GM12878 (cell line): ENCODE results near the gene IFT122.

Experiments used
- CBFB ChIP-seq: IDR thresholded peaks from 2 replicates; pipeline ENCODE4 v1.6.1; 2016; ENCODE audit warnings: antibody characterized with exemption, low read depth
- EZH2 ChIP-seq: IDR thresholded peaks from 2 replicates; pipeline ENCODE4 v1.6.1; 2012; ENCODE audit warnings: low read depth, mild to moderate bottlenecking, control low read depth, inconsistent platforms, low read length, borderline replicate concordance; ENCODE audit not compliant: control insufficient read depth
- HCFC1 ChIP-seq: fragments of 150-350 bp; IDR thresholded peaks from 2 replicates; pipeline ENCODE4 v1.6.1; 2014; ENCODE audit warnings: low read length
- HDAC2 ChIP-seq: fragments of 200-600 bp; sonication (generic); IDR thresholded peaks from 2 replicates; pipeline ENCODE4 v1.6.1; 2017
- MTA3 ChIP-seq: IDR thresholded peaks from 2 replicates; pipeline ENCODE4 v1.6.1; 2012; ENCODE audit warnings: low read length, inconsistent platforms, borderline replicate concordance
- MXI1 ChIP-seq: fragments of 150-350 bp; IDR thresholded peaks from 2 replicates; pipeline ENCODE4 v1.6.1; 2011; ENCODE audit warnings: low read depth, mild to moderate bottlenecking, inconsistent platforms, low read length, improper control_type of control experiment
- POLR2A ChIP-seq: IDR thresholded peaks from 2 replicates; pipeline ENCODE4 v1.6.1; 2011; ENCODE audit warnings: low read depth, mild to moderate bottlenecking, low read length
- RAD21 ChIP-seq: IDR thresholded peaks from 2 replicates; pipeline ENCODE4 v1.6.1; 2011; ENCODE audit warnings: mild to moderate bottlenecking, low read depth, low read length, moderate library complexity; ENCODE audit not compliant: insufficient read depth
- TF ChIP-seq, protein P1 (sequence below), 3 experiments: IDR thresholded peaks in 2 of 3; conservative IDR thresholded peaks in 1 of 3; 2 replicates each; pipeline ENCODE4 v1.5.1; 2011; ENCODE audit warnings: low read depth in 3 of 3, low read length in 3 of 3, mild to moderate bottlenecking in 3 of 3, control low read depth in 2 of 3, moderate library complexity in 2 of 3, inconsistent platforms in 1 of 3, mixed read lengths in 1 of 3; ENCODE audit not compliant: control insufficient read depth in 2 of 3, insufficient read depth in 1 of 3; ENCODE audit errors: extremely low read depth in 1 of 3
- TF ChIP-seq, protein P2 (sequence below): IDR thresholded peaks from 2 replicates; pipeline ENCODE4 v1.6.1; 2011; ENCODE audit warnings: mild to moderate bottlenecking, low read depth, low read length, moderate library complexity; ENCODE audit not compliant: insufficient replicate concordance
- TF ChIP-seq, protein P3 (sequence below): IDR thresholded peaks from 2 replicates; pipeline ENCODE4 v1.6.1; 2012; ENCODE audit warnings: low read depth, low read length, improper control_type of control experiment
- TF ChIP-seq, protein P4 (sequence below): IDR thresholded peaks from 2 replicates; pipeline ENCODE4 v1.6.1; 2011; ENCODE audit warnings: low read depth, mild to moderate bottlenecking, low read length, moderate library complexity, borderline replicate concordance; ENCODE audit errors: extremely low read depth

DNA sequence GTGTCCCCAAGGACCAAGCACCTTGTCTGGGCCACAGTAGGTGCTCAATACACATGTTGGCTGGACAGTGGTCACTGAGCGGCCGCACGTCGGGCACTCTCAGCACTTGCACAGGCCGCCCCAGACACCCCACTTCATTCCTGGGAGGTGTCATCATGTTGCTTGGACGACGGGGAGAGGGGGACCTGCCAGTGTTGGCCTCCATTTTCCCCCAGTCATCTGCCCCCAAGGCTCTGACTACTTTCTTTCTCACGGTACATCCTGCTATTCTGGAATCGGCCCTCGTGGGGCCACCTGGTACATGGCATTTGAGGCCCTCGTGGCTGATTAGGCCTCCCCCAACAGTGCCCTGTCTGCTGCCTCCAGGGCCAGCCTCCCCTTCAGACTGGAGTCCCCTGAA, 87.2 kb downstream of the IFT122 start:
- TF ChIP-seq HCFC1 (no peak), MXI1 (no peak), EZH2 (no peak), POLR2A (no peak), CBFB (no peak), MTA3 (no peak), RAD21 (no peak), HDAC2 (no peak)
- TF ChIP-seq, protein P1, sequence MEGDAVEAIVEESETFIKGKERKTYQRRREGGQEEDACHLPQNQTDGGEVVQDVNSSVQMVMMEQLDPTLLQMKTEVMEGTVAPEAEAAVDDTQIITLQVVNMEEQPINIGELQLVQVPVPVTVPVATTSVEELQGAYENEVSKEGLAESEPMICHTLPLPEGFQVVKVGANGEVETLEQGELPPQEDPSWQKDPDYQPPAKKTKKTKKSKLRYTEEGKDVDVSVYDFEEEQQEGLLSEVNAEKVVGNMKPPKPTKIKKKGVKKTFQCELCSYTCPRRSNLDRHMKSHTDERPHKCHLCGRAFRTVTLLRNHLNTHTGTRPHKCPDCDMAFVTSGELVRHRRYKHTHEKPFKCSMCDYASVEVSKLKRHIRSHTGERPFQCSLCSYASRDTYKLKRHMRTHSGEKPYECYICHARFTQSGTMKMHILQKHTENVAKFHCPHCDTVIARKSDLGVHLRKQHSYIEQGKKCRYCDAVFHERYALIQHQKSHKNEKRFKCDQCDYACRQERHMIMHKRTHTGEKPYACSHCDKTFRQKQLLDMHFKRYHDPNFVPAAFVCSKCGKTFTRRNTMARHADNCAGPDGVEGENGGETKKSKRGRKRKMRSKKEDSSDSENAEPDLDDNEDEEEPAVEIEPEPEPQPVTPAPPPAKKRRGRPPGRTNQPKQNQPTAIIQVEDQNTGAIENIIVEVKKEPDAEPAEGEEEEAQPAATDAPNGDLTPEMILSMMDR (IDR thresholded peaks at IDR 0.05 in 2 of 3, conservative IDR thresholded peaks at IDR 0.05 in 1 of 3; ENCODE audit: control insufficient read depth in 2 of 3, extremely low read depth in 1 of 3, insufficient read depth in 1 of 3, low read depth in 3 of 3, low read length in 3 of 3) = no peak
- TF ChIP-seq, protein P2, sequence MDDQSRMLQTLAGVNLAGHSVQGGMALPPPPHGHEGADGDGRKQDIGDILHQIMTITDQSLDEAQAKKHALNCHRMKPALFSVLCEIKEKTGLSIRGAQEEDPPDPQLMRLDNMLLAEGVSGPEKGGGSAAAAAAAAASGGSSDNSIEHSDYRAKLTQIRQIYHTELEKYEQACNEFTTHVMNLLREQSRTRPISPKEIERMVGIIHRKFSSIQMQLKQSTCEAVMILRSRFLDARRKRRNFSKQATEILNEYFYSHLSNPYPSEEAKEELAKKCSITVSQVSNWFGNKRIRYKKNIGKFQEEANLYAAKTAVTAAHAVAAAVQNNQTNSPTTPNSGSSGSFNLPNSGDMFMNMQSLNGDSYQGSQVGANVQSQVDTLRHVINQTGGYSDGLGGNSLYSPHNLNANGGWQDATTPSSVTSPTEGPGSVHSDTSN = no peak
- TF ChIP-seq, protein P3, sequence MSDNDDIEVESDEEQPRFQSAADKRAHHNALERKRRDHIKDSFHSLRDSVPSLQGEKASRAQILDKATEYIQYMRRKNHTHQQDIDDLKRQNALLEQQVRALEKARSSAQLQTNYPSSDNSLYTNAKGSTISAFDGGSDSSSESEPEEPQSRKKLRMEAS = no peak
- TF ChIP-seq, protein P4, sequence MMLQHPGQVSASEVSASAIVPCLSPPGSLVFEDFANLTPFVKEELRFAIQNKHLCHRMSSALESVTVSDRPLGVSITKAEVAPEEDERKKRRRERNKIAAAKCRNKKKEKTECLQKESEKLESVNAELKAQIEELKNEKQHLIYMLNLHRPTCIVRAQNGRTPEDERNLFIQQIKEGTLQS = no peak
